Stimulated activated CD4-positive, alpha-beta T cell treated with anti-CD3 and anti-CD28 coated beads, Interleukin-2, amount 100 ng/mL, for 48 hours (primary cell): ENCODE data around the gene PDE3A.
"Not testable (repeated sequence)": the region's sequence is repeated elsewhere in the genome, so short reads cannot be mapped to it uniquely, and the experiment has no call there.

ENCODE experiments used
- DNase-seq, 2 donors: peaks; one replicate each; pipeline ENCODE4 v3.0.0-alpha.2; 2020

PDE3A gene

DNA sequence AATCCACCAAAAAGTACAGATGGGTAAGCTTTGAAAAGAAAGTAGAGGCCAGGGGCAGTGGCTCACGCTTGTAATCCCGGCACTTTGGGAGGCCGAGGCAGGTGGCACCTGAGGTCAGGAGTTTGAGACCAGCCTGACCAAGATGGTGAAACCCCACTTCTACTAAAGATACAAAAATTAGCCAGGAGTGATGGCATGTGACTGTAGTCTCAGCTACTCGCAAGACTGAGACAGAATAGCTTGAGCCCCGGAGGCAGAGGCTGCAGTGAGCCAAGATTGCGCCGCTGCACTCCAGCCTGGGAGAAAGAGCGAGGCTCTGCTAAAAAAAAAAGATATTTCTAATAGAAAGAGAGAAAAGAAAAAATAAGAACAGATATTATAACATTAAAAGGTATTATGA is 192.6 kb downstream of the PDE3A start:
- DNase-seq, result no peak

DNA sequence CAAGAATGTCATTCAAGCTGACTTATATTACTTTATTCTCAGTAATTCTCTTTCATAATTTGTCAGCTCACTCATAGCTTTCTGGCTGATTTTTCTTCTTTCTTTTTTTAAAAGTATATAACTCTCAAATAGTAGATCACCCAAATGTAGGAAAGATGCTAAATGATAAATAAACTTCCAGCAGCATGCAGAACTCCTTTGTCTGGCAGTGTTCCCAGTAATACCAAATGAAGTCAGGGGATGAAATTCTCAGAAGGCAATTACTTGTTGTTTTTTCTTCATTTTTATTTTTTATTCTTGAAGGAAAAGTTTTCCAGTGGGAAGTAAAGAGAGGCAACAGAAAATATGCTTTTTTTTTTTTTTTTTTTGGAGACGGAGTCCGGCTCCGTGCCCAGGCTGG is 193.5 kb downstream of the PDE3A start:
- DNase-seq, result no peak

GRCh38 chr12:20567413-20567812 is 199.1 kb downstream of the PDE3A start:
- no peak for DNase-seq

GRCh38 chr12:20572451-20572850 is 204.1 kb downstream of the PDE3A start:
- no peak for DNase-seq

DNA sequence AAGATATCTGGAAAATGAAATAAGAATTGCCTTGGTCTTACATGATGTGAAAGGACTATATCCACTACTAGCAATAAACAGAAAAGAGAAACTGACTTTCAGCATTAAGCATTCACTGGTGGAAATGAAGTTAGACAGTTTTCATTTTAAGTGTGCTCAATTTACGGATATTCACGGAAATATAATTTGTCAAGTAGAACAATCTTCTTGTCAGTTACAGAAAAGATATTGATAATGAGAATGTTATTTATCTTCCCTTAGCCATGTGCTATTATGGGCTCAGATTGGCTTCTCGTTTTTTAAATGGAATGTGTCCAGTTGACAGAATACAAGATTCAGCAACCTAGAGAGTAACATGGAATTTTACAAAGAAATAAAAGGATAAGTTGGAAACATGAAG is 208.2 kb downstream of the PDE3A start:
- no peak for DNase-seq

GRCh38 chr12:20577054-20577453 is 208.7 kb downstream of the PDE3A start:
- no peak for DNase-seq

DNA sequence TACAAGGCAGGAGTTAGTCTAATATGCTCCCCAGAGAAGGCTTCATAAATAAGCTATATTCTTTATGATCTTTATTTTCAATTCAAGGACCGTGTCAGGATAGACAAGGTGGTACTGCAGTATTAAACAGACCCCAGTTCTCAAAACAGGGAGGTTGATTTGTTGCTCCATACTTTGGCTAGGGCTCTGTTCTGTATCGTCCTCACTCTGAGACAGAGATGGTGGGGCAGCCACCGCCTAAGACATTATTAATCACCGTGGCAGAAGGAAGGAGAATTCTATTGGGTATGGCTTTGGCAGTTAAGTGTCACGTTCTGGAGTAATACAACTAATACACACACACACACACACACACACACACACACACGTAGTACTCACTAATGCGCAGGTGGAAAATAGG is 209.8 kb downstream of the PDE3A start:
- no peak for DNase-seq

GRCh38 chr12:20585055-20585625 is 216.8 kb downstream of the PDE3A start:
- no peak for DNase-seq

DNA sequence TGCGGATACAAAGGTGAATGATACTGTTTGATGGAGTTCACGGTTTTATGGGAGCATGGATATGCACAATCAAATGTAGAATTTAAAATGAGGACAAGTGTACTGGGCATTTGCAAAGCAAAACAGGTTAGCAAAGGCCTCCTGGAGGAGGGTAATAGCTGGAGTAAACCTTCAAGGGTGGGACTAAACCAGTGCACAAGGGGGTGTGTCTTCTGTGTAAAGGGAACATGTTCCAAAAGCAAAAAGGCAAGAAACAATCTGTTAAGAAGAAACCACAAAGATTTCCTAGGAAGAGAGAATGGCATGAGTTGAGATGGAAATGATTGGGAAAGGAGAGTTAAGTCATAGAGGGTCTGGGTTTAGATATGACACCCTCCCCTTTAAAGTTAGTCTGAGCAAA is 217.6 kb downstream of the PDE3A start:
- no peak for DNase-seq

DNA sequence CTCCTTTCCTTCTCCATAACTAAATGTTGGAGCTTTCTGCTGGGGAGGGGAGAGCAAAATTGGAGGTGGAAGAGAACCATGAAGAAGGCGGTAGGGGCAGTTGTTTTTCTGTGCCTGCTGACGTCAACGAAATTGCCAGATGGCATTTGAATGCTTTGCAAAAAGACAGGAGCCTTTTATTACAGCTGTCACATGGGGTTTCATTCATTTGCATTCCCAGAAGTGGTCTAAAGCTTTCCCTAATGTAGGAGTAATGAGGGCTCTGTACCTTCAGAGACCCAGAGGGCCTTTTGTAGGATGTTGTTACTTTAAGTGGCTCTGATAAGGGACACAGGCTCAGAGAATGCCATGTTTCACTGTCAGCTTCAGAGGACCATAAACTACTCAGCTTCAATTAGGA is 219.7 kb downstream of the PDE3A start:
- no peak for DNase-seq

DNA sequence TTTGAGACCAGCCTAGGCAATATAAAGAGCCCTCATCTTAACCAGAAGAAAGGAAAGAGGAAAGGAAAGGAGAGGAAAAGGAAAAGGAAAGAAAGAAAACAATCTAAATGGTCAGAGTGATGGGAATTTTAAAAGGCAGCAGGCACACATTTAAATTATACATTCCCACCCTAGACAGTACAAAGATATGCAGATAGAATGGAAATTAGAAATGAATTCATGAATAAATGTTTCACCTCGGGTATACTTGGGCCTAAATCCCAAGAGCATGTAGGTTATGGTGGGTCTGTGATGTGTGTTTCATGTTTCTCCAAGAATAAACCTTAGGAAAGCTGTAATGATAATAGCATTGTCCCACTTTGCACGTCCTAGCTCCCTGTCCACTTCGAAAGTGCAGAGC is 222.2 kb downstream of the PDE3A start:
- DNase-seq, result no peak

GRCh38 chr12:20592556-20592955 is 224.2 kb downstream of the PDE3A start:
- no peak for DNase-seq

DNA sequence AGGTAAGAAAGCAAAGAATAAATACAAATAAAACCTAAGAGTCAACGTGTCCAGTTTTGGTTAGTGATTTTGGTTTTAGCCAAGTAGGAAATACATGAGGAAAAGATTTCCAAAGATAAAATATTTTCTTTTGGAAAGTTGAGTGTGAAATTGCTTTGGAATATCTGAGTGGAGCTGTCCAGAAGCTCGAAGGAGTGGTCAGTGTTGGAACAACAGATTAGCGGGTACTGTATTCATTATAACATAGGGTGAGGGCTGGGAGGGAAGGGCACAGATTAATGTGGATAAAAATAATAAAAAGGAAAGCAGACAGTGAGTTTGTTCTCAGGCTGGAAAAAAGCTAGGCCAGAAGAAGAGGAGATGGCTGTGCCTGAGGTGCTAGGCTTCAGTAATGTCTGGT is 225.3 kb downstream of the PDE3A start:
- no peak for DNase-seq

GRCh38 chr12:20596061-20596460 is 227.7 kb downstream of the PDE3A start:
- no peak for DNase-seq

DNA sequence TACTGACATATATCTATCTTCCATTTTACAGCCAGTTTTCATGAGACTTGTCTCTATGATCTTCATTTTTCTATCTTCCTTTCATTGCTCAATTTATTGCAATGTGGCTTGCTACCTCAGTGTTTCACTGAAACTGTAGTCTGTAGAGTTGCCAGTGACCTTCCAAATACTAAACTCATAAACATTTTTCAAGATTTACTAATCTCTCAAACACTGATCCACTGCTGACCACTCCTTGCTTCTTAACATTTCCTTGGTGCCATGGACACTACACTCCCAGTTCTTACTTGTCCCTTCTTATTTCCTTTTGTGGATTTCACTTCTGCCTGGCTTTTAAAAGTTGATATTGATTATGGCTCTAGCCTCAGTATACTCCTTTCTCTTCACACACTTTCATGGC is 231.4 kb downstream of the PDE3A start:
- no peak for DNase-seq

DNA sequence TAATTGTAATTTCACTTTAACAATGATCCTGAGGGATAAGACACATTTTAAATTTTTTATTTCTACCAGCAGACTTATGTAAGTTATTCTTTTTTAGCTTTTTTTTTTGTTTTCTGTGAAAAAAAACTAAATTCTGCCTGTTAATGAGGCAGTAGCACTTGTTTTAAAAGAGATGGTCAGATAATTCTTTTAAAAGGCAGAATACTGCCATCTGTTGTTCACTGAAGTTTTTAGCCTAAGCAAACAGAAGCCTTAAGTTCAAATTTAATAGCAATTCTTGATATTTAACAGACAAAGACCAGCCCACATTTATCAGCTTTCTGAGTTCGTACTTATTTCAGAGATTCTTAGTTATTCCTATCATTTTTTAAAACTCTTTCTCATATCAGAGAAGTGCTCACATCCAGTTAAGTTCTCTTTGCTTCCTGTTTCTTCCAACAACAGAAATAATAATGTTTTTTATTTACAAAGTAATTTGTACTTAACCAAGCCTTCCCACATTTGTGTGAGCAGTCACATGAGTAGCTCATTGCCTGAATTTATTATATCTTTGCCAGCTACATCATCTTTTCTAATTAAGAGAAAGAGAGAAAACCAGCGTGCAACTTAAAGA is 233.4 kb downstream of the PDE3A start:
- no peak for DNase-seq

- DNase-seq, result no peak
These were observed 234.5 kb downstream of the PDE3A start for GRCh38 chr12:20602641-20603391.

DNA sequence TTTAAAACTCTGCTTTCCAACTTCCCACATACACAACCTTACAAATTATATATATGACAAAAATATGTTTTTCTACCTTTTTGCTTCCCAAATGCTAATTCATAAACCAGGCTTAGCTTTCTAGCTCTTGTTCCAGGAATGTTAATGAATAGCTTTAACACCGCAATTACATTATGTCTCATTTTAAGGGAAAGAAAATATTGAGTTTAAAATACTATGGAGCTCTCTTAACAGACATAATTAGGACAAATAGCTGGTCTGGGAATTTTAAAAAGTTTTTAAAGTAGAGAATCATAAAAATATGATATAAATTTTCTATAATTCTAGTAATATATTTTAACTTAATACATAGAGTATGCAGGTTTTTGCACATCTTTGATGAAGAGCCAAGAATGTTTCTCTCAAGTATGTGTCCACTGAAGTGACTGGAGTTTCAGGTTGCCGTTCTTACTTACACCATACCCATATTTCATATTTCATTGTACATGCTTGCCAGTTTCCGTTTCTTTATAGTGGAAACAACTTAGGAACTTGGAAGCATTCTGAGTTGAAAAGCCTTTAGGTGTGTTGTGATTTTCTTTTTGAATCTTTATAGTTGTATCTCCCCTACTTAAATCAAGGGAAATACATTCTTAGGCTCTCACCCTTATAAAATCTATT is 236.2 kb downstream of the PDE3A start:
- no peak for DNase-seq

DNA sequence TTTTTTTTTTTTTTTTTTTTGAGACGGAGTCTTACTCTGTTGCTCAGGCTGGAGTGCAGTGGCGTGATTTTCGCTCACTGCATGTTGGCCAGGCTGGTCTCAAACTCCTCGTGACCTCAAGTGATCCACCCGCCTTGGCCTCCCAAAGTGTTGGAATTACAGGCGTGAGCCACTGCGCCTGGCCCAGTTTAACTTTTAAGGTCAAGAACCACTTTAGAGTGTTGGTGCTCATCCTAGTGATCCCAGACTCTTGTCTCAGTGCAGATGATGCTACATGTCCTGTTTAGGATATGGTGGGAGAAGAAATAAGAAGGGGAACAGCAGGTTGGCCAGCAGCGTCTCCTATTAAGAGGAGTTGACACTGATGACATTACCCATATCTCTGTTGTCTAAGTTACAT is 246.7 kb downstream of the PDE3A start:
- not testable (repeated sequence) for DNase-seq

DNA sequence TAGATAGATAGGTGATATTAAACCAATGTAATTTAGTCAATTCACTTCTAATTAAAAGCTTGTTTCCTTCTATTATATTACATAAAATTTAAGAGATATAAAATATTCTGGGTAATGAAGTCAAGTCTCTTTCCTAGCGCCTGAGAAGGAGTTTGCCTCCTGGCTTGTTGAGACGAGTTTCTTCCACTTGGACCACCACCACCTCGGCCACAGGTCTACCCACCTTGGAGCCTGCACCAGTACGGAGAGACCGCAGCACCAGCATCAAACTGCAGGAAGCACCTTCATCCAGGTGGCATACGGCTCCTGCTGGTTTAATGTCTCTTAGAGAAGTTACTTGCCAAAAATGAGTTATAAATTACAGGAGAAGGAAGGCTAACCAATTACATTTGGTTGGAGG is 247.8 kb downstream of the PDE3A start:
- no peak for DNase-seq

DNA sequence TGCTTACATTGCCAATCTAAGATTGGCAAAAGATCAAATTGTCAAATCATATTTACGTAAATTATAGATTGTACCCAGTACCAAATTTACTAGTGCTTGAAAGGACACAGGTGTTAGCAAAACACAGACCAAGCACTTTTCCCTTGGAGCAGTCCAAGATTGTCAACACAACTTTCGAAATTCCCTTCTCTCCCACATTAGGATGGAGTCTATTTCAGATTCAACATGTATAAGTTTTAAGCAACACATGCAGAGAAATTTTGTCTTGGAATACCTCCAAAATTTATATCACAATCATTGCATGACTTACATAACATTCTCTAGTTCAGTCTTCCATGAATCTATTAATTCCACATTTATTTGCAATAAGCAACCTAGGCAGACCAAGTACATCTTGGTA is 251.9 kb downstream of the PDE3A start:
- no peak for DNase-seq

GRCh38 chr12:20624718-20625117 is 256.4 kb downstream of the PDE3A start:
- no peak for DNase-seq

- DNase-seq, result no peak
These were observed 257.2 kb downstream of the PDE3A start for GRCh38 chr12:20625531-20625930.

DNA sequence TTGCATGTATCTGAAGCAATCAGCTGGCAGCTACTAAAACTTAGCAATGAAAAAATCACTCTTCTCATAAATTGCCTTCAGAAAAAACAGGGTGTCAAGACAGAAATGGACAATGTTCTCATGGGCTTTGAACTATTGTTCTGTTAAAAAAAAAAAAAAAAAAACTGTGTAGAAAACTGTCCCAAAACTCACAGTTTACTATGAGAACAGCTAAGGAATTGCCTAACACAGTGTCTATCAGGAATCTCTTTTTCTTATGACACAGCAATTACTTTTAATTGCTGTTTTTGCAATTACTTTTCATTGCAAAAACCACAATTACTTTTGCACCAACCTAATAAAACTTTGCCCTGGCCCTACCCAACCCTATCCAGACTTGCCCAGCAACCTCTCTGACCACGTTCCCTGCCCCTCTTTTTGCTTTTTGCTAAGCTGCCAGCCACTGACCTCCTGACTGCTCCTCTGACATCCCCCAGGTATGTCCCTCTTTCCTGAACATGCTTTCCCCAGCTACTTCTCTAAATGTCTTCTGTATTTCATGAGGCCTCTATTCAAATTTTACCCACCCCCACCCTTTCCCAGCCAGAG is 258.8 kb downstream of the PDE3A start:
- DNase-seq, result no peak
